Stimulated activated CD4-positive, alpha-beta T cell treated with anti-CD3 and anti-CD28 coated beads, TNF-alpha, amount 100 ng/mL, for 24 hours (primary cell): ENCODE results near the gene BCL11A.

Experiments used
- DNase-seq, 3 experiments: peaks; one replicate each; pipeline ENCODE4 v3.0.0-alpha.2; 2020; ENCODE audit warnings: low read depth in 3 of 3

BCL11A gene

GRCh38 chr2:60408207-60408606 lies 145.2 kb downstream of the BCL11A start:
- no peak for DNase-seq

- no peak for DNase-seq
Measured at GRCh38 chr2:60407398-60407797, 146.1 kb downstream of the BCL11A start.

- DNase-seq: no peak
Measured at GRCh38 chr2:60406192-60406591, 147.3 kb downstream of the BCL11A start.

GRCh38 chr2:60405271-60405919 lies 148.1 kb downstream of the BCL11A start:
- no peak for DNase-seq
